H4 (cell line): ENCODE results near the gene NFATC3. TPM values are rescaled to one million over a fixed set of nuclear protein-coding genes. Genes with fewer than 3 reads are reported as not detected.

Experiments used
- DNase-seq: peaks from one replicate; pipeline ENCODE4 v3.0.0-alpha.2; 2015; ENCODE audit warnings: low spot score
- total RNA-seq: library from RNA; depleted of rRNA; stranded (reverse); fragments of >200 nt; shearing (Covaris generic); gene quantifications from 2 replicates; pipeline ENCODE4 v1.2.3, GENCODE V29; 2014

The NFATC3 gene
- total RNA-seq, 1 experiment from 2014 or later: 24.9 TPM

DNA sequence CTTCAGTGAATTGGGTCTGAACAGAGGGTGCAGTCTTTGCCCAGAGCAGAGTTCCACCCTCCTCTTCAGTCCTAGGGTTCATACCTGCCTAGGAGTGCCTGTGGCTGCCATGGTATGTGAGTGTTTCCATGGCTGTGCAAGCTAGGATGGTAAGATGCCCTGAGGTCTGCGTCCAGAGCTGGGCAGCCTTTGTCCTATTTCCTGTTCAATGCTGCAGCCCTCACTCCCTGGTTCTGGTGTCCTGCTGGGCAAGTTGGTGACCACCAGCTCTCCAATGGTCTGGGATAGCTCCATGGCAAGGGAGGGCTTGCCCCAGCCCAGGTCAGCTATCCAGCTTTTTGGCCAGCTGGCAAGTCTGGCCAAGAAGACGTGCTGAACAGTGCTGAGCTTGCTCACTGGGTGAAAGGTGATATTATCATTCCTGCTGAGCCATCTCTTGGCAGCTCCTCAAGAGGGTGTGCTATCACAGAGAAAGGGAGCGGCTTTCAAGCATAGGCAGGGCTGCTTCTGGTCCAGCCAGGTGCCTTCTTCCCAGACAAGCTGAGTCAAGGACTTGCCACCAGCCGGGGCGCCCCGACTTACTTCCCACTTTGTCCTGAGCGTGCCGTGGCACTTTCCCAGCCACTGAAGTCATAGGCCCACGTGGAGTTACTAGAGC lies 13.0 kb upstream of the NFATC3 start:
- DNase-seq: no peak

DNA sequence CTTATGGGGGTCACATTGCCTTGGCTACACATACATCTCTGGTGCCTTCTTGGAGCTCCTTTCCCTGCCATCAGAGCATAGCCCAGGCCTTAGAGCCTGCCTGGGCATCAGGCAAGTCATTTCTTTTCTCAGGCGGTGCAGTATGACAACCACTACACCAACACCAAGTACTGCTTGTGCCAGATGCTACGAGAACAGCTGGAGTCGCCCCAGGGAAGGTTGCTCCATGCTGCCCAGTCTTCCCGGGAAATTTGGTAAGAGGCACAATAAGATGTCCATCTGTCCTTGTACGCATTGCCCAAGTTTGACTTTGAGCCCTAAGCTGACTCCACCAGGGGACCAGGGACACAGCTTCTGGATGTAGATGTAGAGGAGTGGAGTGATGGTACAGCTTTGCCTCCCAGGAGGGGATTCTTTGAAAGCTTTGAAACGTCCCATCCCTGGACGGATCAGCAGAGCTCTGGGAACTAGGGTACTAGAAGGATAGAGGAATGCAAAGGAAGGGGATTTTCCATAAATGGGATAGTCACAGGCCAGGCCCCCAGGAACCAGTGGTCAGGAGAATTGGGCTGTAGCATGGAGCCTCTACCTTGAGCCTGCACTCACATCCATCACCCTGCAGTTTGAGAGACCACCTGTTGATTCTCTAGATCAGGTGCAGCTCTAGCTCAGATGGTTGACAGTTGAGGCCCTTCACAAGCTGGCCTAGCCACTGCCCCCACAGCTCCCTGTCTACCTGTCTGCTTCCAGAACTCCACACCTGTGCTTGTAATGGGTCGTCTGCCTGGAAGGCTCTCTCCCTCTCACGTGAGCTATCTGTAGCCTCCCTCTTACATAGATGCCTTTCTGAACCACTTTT lies 11.0 kb upstream of the NFATC3 start:
- no peak for DNase-seq

DNA sequence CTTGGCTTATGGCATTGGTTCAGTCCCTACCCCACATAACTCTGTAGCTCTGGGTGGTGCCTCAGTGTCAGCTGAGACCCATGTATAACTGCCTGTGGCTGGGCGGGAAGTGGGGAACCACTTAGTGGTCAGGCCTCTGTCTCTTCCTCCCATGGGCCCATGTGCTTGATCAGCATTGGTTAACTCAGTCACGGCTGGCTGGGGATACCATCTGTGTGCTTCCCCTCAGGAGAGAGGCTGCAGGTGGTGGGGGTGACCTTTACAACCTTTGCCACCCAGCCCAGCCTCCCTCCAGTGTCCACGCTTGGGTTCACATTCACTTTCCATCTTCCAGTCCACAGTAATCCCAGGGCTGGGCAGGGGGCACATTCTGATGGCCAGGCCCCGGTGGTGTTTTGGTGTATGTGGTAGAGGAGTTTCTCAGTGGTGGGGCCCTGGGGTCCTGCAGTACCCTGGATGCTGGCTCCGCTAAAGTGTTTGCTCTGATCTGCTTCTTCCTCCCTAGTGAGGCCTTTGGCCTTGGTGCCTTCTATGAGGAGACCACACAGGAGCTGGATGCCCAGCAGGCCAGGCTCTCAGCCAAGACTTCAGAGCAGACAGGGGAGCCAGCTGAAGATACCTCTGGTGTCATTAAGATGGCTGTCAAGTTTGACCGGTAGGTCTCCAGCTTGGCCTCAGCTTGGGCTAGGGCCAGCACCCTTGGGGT lies 10.2 kb upstream of the NFATC3 start:
- no peak for DNase-seq

DNA sequence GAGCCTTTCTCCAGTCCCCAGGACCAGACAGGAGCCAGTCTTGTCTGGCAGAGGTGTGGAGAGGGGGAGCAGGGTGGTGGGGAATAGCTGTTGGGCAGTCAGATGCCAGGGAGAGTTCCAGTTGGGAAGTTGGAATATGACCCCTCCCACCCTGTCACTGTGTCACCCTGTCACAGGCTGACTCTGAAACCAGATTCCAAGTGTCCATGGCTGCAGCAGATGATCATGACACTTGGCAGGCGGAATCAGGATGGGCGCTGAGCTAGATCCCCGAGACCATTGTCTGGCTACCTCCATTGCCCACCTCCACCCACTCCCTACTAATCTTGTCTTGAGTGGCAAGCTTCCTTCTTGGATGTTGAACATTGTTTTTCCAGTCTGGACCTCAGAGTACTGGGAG lies 9.2 kb upstream of the NFATC3 start:
- no peak for DNase-seq

DNA sequence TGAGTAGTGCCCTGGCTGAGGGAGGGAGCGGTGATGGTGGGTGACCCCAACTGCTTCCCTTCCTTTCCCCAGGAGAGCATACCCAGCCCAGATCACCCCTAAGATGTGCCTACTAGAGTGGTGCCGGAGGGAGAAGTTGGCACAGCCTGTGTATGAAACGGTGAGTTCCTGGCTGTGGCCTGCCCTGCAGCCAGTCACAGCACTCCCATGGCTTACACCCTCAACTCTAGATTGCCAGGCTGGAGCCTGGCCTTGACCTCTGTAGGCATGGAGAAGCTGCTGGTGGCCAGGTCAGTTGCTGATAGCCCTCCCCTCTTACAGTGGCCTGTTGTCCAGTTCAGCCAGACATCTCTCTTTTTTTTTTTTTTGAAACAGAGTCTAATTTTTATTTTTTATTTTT lies 8.6 kb upstream of the NFATC3 start:
- no peak for DNase-seq

DNA sequence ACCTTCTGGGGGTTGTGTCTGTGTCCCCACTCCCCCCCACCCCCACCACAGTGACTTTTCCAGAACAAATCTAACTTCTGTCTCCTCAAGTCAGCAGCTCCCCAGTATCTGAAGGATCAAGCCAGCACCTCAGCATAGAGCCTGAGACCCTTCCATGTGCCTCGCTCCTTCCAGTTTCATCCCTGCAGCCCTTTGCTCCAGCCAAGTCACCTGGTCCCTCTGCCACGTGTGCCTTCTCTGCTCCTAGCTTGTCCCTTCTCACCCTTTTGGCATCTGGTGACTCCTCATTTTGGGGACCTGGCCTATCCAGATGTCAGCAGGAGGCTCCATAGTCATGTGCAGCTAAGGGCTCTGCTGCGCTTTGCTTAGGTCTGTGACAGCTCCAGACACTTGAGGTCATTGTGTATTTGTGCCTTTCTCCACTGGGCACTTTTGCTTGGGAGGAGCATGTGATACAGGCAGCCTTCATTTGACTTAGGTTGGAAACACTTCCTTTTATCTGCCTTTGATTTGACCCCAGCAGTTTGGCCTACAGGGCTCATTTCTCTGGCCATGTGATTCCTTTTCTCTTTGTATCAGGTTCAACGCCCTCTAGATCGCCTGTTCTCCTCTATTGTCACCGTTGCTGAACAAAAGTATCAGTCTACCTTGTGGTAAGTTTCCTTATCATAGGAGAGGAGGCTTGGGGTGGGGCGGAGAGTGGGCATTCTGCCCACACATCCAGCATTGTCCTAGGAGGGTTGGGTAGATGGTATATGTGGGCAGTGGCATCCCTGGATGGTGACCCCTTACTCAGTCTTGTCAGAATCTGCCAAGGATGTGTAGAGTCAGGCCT lies 7.1 kb upstream of the NFATC3 start:
- no peak for DNase-seq

DNA sequence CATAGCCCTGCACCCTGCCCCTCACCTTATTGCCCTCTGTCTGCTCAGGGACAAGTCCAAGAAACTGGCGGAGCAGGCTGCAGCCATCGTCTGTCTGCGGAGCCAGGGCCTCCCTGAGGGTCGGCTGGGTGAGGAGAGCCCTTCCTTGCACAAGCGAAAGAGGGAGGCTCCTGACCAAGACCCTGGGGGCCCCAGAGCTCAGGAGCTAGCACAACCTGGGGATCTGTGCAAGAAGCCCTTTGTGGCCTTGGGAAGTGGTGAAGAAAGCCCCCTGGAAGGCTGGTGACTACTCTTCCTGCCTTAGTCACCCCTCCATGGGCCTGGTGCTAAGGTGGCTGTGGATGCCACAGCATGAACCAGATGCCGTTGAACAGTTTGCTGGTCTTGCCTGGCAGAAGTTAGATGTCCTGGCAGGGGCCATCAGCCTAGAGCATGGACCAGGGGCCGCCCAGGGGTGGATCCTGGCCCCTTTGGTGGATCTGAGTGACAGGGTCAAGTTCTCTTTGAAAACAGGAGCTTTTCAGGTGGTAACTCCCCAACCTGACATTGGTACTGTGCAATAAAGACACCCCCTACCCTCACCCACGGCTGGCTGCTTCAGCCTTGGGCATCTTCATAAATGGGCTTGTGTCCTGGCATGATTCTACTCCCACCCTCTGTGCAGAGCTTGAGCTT lies 6.3 kb upstream of the NFATC3 start:
- DNase-seq: no peak

DNA sequence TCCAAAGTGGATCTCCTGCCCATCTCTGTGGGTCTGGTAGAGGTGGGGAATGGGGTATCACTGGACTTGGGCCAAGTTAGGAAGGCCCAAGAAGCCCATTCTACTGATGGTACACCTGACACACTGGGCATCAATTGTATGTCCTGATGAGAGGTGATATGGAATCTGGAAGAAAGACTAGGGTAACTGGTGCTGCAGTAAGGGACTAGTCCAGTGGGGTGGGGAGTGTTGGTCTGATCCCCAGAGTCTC lies 5.9 kb upstream of the NFATC3 start:
- DNase-seq: no peak

DNA sequence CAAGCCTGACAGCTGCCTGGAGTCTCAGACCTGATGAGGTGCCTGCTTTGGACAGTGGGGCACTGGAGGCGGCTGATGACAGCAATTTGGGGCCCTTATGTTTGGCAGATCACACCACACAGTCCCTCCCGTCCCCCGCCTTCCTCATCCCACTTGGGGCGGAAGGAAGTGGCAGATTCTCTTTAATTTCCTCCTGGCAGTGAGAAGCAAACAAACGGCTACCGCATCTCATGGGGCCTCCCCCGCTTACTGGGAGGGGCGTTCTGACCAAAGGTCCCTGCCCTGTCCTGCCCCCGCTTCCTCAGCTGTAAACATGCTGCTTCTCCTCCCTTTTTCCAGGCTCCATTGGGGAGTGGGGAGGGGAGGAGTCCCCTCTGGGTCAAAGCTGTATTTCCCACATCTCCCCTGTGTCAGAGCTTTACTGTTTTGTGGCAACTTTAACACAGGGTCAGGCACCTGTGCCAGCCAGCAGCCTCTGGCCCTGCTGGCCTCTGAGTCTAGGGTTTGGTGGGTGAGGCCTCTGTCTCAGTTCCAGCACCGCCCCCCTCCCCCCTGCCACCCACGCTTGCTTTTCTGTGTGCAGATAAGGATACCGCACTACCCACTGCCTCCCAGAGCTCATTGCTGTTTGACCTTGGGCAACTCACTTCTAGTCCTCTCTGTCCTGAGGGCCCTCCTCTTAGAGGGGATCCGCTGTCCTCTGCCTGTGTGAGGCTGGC lies 5.4 kb upstream of the NFATC3 start:
- no peak for DNase-seq

DNA sequence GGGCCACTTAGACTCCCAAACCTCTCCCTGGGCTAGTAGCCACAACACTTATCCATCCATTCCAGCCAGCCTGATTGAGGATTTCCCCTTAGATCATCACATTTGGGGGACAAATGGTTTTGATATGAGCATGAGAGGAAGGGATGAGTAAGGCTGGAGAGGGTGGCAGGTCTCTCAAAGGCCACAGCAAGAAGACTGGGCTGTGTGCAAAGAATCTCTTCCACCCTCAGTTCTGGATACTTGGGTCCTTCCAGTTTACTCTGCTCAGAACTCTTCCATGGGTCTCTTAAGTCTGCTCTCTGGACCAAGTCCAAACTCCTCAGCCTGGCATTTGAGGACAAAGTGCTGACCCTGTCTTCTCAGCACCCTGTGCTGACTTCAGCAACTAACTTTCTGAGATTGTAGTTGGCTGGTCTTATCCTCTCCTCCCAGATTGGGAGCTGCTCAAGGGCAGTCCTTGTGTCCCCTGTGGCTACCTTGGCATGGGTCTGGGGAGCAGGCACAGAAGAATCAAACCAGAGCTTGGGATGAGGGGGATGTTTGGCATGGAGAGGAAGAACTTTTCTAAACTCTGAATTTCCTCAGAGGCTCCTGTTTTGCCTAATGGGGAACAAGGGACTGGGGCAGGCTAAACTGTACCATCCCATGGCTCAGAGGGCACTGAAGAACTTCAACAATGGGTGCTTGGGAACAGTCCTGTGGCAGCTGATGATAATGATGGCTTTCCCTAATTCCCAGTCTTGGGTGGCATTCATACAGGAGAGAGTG lies 3.1 kb upstream of the NFATC3 start:
- no peak for DNase-seq

DNA sequence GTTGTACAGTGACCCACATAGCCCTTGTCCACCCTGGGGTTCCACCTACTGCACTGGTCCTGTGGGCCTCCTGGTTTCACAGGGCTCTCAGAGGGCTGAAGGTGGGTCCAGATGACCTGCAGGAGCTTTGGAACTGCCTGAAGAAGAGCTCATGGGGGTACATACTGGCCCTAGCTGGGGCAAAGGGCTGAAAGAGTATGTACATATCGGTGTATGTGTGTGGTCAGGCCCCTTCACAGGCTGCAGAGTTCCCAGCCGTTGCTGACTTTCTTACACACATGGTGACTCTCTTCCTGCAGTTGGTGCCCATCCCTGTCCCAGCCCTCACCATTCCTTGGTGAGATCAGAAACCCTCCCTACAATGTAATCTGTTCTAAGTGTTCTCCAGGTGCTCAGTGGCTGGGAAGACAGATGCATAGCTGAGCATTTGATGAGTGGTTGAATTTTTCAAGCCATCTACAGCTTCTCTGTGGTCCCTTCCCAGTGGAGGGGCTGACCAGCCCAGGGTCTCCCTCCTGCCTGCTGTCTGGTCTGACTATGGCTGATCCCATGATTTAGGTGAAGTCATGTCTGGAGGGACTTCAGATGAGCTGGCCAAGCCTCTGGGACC lies 2.4 kb upstream of the NFATC3 start:
- DNase-seq: no peak

DNA sequence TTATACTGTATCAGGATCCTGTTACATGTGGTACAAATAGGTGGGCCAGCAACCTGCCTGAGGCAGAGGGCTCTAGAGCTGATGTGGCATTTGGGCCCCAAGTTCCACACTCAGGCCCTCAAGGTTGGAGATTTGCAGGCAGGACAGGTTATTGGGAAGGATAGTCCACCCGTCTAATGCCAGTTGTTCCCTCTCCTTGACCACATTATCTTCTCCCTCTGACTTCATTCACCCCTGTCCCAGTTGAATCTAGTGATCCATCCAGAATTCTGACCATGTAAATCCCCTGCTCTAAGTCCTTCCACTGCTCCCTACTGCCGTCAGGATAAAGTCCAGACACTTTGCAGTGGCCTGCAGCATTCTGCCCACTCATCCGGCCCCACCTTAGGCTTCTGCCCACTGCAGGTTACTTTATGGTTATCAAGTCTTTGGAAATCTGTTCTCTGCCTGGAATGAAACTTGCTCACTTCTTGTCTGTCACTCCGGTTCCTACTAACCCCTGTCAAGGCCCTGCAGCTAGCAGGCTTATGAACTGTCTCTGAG lies 1.9 kb upstream of the NFATC3 start:
- no peak for DNase-seq

DNA sequence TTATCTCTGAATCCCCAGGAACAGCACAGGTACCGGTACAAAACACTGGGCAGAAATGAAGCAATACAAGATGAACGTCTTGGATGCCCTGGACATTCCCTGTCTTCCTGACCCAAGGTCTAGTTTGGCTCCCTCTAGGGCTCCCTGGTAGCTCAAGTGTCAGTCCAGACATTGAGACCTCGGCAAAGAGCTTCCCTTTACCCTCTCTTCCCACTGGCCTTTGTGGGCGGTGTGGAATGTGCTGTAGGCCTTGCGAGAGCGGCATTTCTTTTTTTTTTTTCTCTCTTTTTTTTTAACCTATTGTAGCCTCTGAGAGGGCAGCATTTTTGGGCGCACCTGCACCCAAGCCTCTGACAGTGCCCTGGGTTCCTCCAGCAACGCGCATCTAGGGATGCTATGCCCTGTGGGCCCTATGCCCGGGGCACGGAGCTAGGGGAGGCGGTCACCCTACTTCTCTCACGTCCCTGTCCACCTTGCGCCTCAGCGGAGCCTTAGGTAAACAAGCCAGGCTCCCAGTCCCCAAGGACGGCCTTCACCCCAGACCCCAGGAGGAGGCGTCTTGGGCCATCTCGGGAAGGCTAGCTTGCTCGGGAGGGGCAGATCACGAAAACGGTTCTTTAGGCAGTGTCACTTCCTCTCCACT lies 1.2 kb upstream of the NFATC3 start:
- no peak for DNase-seq

DNA sequence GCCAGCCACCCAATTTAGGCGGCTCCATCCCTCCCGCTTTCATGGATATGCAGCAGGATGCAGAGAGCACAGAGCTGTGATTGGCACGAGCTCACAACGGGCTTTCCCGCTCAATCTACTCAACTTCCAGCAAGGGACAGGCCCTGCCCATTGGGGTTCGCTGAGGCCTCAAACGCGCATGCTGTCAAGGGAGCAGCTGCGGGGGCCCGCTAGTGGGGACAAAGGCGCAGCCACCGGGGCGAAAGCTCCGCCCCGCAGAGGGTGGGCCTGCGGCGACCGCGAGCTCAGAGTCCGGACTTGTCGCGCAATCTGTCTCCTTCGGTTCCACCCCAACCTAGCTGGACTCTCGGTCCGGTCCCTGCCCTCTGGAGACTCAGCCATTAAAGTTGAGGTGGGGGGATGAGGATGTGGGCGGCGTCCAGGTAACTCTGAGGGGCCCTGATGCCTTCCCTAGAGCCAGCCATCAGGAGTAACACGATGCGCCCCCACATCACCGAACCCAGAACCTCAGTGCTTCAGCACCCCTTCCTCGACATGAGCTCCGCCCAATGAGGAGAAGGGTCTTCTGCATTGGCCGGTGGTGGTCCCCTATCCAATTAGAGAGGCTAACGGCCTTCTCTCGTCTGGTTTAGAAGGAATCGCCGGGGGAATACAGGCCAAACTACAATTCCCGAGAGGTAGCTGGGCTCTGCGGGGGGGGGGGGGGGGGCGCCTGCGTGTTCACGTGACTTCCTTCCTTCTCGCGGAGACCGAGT lies 489 bp upstream of the NFATC3 start:
- peak; percentile 80 for DNase-seq

DNA sequence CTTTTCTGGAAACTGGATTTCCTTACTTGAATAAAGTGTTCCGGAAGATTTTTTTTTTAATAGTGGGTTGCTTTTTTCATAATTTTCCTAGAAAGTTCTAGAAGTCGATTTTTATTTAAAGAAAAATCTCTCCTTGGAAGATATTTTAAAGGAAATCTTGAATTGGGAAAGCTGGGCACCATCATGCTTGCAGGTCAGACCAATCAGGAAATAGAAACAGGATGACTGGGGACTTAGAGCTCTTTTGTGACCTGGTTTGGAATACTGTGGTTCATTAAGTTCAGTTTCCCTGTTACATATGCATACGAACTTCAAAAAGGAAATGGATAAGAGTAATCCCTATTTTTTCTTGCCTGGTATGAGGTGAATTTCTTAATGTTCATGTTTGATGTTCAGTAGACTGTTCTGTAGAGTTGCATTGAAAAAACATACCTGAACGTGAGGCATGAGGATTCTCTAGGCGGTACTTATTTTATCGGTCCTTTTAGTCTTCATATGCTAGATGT lies 1.2 kb downstream of the NFATC3 start:
- DNase-seq: no peak

DNA sequence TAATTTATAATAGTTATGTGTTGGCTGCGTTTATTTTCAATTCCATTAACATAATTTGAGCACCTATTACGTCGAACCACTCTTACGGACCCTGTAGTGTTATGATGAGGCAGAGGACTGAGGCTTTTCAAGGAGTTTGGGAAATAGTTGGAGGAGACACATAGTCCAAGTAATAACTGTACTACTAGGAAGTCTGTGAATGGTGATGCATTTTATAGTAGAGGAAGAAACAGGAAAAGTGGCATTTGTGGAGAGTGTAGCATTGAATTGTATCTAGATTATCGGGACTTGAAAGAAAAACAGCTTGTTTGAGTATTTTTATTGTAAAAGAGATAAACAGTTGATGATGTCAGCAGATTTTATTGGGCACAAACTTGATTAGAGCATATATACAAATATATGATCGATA lies 1.7 kb downstream of the NFATC3 start:
- no peak for DNase-seq

DNA sequence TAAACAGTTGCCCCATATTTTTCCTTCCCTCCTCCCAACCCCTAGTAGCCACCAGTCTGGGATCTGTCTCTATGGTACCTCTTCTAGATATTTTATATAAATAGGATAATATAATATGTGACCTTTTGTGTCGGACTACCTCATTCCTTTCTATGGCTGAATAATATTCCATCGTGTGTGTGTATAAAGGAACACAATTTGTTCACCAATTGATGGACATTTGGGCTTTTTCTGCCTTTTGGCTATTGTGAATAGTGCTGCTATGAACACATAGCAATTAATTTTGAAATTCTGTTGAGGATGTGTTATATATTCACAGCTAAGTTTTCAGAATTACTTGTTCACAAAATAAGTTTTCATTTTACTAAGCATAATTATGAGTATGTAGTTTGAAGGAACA lies 2.5 kb downstream of the NFATC3 start:
- DNase-seq: no peak
